GM21360 (cell line): ENCODE data around the gene SOCS2.
"Not testable (repeated sequence)": the region's sequence is repeated elsewhere in the genome, so short reads cannot be mapped to it uniquely, and the experiment has no call there.

Experiments
- ATAC-seq: cut with Tn5 transposase; IDR thresholded peaks from one replicate; pipeline ENCODE4 v1.9.1; 2021; ENCODE audit warnings: mild to moderate bottlenecking, moderate library complexity; ENCODE audit not compliant: unreplicated experiment

Gene SOCS2

GRCh38 chr12:93571925-93572711 is at the start of gene SOCS2:
SOCS2 (plus strand) TSS chr12:93572675; CDS start chr12:93572898, 223 bp downstream.
- no peak for ATAC-seq

GRCh38 chr12:93524386-93525133 is 47.9 kb upstream of the SOCS2 start:
- no peak for ATAC-seq

DNA sequence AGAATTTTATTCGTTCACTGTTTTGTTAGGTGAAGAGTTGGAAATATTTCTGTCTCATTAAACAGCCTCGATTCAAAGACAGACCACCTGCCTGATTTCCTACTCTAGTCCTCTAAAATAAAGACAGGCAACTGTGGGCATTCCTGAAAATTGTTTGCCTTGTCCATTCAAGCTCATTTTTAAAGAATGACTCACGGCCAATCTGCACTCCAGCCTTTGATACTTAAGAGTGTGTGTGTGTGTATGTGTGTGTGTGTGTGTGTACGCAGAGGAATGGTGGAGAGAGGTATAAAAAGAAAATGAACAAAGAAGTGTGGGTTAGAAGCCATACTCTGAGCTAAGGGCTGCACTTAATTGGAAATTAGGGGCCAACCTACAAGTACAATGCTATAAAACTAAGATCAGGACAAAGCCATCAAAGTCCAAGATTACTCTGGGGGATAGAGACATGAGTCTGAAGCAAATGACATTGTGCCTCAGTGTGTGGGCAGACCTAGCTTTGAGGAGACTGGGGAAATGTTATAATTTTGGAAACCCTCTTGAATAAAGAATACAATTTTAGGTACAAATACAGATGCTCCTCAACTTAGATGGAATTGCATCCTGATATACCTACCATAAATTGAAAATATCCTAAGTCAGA is 45.6 kb upstream of the SOCS2 start:
- ATAC-seq = no peak

DNA sequence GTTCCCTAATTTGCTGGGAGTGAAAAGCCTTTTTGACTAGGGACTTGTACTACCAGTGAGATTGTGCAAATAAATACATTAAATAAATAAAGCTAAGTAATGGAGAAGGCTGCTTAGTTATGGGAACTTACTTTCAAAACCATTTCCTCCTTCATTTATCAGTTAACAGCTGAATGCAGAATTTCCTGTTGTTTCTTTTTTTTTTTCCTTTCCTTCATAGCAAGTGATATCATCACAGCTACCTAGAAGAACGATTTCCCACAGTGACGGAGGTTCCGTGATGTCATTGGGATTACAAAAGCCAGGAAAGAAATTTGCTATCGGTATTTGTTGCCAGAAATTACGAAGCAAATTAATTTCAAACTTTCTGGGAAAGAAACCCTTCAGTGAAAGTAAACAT is 42.1 kb upstream of the SOCS2 start:
- no peak for ATAC-seq

- ATAC-seq = no peak
Measured at GRCh38 chr12:93533310-93533709, 39.2 kb upstream of the SOCS2 start.

DNA sequence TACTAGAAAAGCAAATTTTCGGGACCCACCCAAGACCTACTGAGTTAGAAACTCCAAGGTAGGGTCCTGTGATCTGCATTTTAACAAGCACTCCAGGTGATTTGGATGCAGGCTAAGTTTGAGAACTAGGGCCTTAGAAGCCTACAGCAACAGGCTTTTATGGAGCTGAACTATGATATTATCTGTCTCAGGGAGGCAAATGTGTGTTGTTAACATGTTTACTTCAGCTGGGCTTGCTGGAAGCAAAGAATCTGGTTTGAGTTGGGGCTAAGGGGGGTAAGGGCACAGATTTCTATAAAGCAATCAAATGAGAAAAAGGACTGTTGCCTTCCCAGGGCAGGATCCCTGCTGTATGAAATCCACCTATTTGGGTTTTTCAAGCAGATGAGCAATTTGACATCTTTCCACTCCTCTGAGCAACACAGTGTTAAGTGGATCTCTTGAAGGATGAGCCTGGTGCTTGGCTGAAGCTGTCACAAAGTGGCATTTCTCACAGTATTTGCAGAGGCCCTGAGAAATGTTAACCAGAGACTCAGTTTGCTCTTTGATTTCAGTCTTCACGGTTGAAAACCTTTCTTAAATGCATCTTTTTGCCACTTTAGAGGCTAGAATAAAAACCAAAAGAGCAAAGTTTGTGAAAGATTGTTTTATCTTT is 36.2 kb upstream of the SOCS2 start:
- peak; percentile 33 for ATAC-seq

DNA sequence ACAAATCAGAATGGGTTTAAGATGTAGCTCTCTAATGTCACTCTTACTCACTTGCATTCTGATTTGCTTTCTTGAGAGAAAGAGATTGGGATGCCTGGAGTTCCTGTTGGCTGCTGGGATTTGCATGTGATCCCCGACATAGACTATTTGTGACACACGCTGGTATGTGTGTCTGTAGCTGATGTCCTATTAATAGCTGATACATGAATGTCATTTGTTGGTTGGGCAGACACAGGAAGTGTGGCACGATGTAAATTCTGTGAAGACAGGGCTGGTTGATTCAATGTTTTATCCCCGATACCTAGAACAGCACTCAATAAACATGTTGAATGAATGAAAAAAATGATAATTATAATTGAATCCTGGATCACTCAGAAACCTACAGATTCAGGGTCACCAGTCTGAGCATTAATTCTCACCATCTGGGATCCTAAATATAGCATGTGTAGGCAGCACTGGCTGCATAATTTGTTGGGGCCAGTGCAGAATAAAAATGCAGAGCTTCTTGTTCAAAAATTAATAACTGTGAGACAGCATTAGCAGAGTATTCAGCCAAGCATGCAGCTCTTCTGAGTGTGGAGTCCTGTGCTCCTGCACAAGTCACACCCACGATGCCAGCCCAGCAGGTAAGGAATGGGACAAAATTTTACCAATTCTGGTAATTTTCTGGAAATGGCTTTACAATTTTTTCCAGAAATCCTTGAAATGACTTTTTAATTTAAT is 35.5 kb upstream of the SOCS2 start:
- peak; percentile 76 for ATAC-seq

- no peak for ATAC-seq
Measured at GRCh38 chr12:93537769-93538168, 34.7 kb upstream of the SOCS2 start.

DNA sequence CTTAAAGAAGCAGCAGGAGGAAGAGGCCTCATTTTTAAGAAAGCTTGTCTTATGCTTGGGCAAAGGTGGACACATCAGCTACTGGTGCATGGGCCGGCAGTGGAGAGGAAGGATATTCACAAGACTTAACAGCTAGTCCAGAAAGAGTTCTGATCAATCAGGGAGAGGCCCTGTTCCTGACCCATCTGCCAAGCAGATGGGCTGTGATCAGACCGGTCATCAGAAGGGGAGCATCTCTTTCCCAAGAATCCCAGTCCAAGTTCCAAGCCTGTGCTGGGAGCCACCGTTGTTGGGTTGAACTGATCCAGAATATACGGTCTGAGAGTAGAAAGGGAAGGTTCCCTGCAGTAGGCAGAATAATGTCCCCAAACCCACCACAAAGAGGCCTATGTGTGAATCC is 32.7 kb upstream of the SOCS2 start:
- no peak for ATAC-seq

DNA sequence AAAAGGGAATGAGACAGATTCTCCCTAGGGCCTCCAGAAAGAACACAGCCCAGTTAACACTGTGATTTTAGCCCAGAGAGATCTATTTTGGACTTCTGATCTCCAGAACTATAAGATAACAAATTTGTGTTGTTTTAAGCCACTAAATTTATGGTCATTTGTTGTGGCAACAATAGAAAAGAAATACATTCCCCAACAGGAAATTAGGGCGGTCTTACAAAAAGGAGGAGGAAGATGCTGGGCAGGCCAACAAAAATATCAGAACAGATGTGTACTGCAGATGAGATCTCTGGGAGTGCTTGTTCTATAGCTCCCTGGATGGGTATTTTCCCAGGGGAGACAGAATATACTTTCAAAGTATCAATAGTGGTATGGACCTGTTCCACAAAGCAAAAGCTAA is 32.0 kb upstream of the SOCS2 start:
- ATAC-seq = no peak

- ATAC-seq = no peak
Measured at GRCh38 chr12:93541578-93542225, 30.8 kb upstream of the SOCS2 start.

DNA sequence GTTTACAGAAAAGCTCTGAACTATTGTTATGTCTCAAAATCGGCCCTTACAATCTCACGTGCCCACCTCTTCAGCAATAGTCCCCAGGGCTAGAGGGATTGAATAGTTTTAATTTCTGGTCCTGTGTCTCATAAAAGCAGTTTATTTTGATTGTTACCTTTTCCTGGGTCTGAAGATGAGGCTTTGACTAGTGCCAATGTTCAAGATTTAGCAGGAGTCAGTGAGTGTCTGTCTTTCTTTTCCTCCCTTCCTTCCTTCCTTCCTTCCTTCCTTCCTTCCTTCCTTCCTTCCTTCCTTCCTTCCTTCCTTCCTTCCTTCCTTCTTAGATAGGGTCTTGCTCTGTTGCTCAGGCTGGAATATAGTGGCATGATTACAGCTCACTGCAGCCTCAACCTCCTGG is 24.7 kb upstream of the SOCS2 start:
- ATAC-seq = no peak

DNA sequence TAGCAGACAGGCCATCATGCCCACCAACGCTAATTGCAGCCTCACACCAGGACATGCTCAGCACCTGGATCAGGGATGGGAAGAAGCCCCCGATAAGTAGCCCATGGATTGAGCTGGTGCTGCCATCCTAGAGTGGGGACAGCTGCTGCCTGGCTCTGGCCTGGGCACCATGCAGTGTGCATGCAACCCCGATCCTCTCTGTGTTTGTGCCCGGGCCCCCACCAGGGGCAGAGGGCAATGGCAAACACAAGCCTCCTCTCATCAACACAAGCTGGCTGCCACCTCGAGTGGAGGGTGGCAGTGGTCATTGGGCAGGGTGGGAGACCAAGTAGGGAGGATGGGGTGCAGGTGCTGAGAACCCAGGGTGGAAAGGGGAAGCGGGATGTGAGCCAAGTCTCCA is 23.3 kb upstream of the SOCS2 start:
- ATAC-seq = no peak

- ATAC-seq = no peak
Measured at GRCh38 chr12:93550748-93551611, 21.5 kb upstream of the SOCS2 start.

GRCh38 chr12:93552427-93552826 is 20.0 kb upstream of the SOCS2 start:
- no peak for ATAC-seq

- ATAC-seq = not testable (repeated sequence)
Measured at GRCh38 chr12:93557879-93558278, 14.6 kb upstream of the SOCS2 start.

DNA sequence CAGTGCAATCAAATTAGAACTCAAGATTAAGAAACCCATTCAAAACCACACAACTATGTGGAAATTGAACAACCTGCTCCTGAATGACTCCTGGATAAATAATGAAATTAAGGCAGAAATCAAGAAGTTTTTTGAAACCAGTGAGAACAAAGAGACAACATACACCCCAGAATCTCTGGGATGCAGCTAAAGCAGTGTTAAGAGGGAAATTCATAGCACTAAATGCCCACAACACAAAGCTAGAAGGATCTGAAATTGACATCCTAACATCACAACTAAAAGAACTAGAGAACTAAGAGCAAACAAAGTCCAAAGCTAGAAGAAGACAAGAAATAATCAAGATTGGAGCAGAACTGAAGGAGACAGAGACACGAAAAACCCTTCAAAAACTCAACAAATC is 13.8 kb upstream of the SOCS2 start:
- ATAC-seq = not testable (repeated sequence)

DNA sequence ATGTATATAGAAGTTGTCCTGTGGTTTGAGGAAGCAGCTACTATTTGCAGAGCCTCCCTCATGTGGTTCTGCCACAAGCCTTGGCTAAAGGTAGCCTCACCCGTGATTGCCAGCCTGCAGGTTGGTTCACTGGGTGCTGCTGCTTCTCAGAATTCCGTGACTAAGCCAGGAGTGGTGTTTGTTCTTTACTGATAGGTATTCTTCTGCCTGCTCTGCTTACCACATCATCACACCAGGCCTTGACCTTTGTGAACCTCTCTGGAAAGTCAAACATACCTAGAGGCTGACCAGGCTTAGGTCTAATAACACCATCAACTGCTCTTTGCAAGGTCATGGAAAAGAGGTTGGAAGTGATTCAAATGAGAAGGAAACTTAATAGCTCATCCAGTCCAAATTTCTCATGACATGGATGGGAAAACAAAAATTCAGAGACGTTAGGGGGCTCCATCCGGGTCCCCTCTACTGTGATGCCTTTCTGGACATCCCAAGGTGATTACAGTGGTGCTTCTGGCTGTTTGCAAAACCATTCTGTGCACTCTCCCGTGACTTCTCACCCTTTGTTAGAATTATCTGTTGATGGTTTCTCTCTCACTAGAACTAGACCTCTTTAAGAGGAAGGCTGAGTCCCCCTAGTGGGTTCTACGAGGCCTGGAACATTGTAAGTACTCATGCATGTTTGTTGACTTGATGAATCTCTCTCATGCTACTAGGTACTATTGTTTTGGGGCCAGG is 8.5 kb upstream of the SOCS2 start:
- ATAC-seq = no peak

- ATAC-seq = no peak
Measured at GRCh38 chr12:93565760-93566159, 6.7 kb upstream of the SOCS2 start.
